Gastroesophageal sphincter (tissue), 3 donors: ENCODE results near the gene LSAMP.

Experiments used
- CTCF ChIP-seq, 4 experiments: fragments of 200-600 bp in 2 of 4; fragments of 450-650 bp in 2 of 4; sonication (generic) in 1 of 4; IDR thresholded peaks; one replicate each; pipeline ENCODE4 v1.5.1; 2017 to 2019; ENCODE audit warnings: antibody characterized with exemption in 4 of 4, mild to moderate bottlenecking in 2 of 4, moderate library complexity in 2 of 4
- POLR2AphosphoS5 ChIP-seq: sonication (generic); formaldehyde crosslinking; IDR thresholded peaks from one replicate; pipeline ENCODE4 v1.6.1; 2017; ENCODE audit warnings: antibody characterized with exemption

GRCh38 chr3:115833074-115833473 is 612.2 kb downstream of the LSAMP start:
- TF ChIP-seq POLR2AphosphoS5 = no peak
- TF ChIP-seq CTCF (IDR thresholded peaks at IDR 0.05) = no peak
